Measurements from ENCODE around the gene GABBR1. TPM values are rescaled to one million over a fixed set of nuclear protein-coding genes. Genes with fewer than 3 reads are reported as not detected.

The GABBR1 gene
- total and polyA plus RNA-seq, 2 donors (not counting 1 experiment from before 2014, with no cell fraction given) = 198 to 241 TPM

DNA sequence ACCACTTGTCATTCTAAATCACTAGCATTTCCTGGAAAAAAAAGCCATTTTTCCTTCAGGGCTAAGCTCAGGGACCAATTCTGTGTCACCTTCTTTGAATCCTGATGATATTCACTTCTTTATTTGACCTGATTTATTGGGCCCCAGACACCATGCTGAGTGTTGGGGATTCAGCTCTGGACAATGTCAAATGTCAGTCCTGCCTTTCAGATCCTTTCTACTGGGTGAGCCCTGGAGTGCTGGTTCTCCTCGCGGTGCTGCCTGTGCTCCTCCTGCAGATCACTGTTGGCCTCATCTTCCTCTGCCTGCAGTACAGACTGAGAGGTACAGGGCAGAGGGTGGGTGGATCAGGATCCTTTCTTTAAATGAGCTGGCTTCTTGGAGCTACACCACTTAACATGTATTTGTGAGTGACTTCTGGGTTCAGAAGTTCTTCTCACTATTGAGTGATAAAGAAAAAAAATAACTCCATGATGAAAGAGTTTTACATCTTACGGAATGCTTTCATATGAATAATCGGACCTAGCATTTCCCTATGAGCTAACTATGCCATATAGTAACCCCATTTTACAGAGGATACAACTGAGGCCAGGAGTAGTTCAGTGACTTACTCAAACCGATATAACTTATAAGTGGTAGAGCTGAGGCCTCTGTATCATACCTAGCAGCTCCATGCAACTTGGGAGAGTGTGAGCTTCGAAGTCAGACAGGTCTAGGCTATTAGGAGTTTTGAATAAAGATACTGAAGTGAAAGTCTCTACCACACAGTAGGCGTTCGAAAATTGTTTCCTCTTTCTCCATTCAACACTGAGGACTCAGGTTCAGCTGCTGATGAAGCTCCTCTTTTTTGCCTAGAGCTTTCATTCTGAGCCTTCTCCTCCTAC is 33.2 kb upstream of the GABBR1 start:
- Mint-ChIP-seq H3K9me3 (ENCODE audit: insufficient read depth) (no peaks in the 10 kb centered on the region), H3K27ac (no peak overlapping the region), H3K27me3 (peaks cover 7% of the 10 kb centered on the region), H3K4me3 (no peak overlapping the region), H3K4me1 (no peaks in the 10 kb centered on the region)
- H3K4me3 ChIP-seq (ENCODE audit: control extremely low read depth in 1 of 5, extremely low read depth in 1 of 5, insufficient read depth in 1 of 5, low read depth in 2 of 5, low read length in 4 of 5) = no peak overlapping the region
- no peak overlapping the region for H3K27ac ChIP-seq (ENCODE audit: low read length in 2 of 2)
- intact Hi-C loops (cut with micrococcal nuclease) = no loop called here
- CTCF ChIA-PET = interaction anchor here (1.2 to 8.1 kb wide), 2 partner anchors 14 to 25 kb away, joined by 3 to 87 read pairs; no protein-coding TSS in a partner anchor
- WGBS (ENCODE audit: insufficient coverage) = 76% methylated on average over 4 of the region's 8 CpGs
- TF ChIP-seq, protein P1, sequence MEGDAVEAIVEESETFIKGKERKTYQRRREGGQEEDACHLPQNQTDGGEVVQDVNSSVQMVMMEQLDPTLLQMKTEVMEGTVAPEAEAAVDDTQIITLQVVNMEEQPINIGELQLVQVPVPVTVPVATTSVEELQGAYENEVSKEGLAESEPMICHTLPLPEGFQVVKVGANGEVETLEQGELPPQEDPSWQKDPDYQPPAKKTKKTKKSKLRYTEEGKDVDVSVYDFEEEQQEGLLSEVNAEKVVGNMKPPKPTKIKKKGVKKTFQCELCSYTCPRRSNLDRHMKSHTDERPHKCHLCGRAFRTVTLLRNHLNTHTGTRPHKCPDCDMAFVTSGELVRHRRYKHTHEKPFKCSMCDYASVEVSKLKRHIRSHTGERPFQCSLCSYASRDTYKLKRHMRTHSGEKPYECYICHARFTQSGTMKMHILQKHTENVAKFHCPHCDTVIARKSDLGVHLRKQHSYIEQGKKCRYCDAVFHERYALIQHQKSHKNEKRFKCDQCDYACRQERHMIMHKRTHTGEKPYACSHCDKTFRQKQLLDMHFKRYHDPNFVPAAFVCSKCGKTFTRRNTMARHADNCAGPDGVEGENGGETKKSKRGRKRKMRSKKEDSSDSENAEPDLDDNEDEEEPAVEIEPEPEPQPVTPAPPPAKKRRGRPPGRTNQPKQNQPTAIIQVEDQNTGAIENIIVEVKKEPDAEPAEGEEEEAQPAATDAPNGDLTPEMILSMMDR (IDR thresholded peaks at IDR 0.05) = no peak
- no peak for TF ChIP-seq EZH2 (IDR thresholded peaks at IDR 0.05; ENCODE audit: borderline replicate concordance, insufficient read depth, low read depth, low read length, poor library complexity, severe bottlenecking)
- no peaks in the 10 kb centered on the region for H4K20me1 ChIP-seq (ENCODE audit: control insufficient read depth, insufficient read depth, low read length, poor library complexity, severe bottlenecking)
- DNase-seq (no peak), ATAC-seq (ENCODE audit: low read depth) (no peak)
- no peaks in the 10 kb centered on the region for H3K4me1 ChIP-seq (ENCODE audit: control insufficient read depth in 2 of 2, insufficient read depth in 2 of 2, low read length in 2 of 2)
- no peaks in the 10 kb centered on the region for H3K79me2 ChIP-seq (ENCODE audit: control insufficient read depth, insufficient read depth, low read length)
- no peaks in the 10 kb centered on the region for H3K9me3 ChIP-seq (ENCODE audit: control extremely low read depth in 1 of 3, control insufficient read depth in 2 of 3, insufficient read depth in 1 of 3, low read length in 2 of 3)
- H3K9ac ChIP-seq (ENCODE audit: low read length) = no peak overlapping the region
- no peak overlapping the region for H2AFZ ChIP-seq (ENCODE audit: insufficient read depth, low read depth, low read length, poor library complexity, severe bottlenecking)
- POLR2A ChIA-PET = interaction anchor here (0.6 kb wide), 1 partner anchor 1907 kb away, joined by 8 read pairs; no protein-coding TSS in a partner anchor
- no peak overlapping the region for H3K4me2 ChIP-seq (replicated peaks; ENCODE audit: low read depth, low read length, poor library complexity, severe bottlenecking)
- H3K27me3 ChIP-seq (replicated peaks in 1 of 4; ENCODE audit: control extremely low read depth in 1 of 4, control insufficient read depth in 3 of 4, insufficient read depth in 4 of 4, low read length in 3 of 4) = peaks cover 0 to 23% (median 10%) of the 10 kb centered on the region in 4 experiments
- no peaks in the 10 kb centered on the region for H3K36me3 ChIP-seq (replicated peaks in 1 of 2; ENCODE audit: control extremely low read depth in 1 of 2, control insufficient read depth in 1 of 2, extremely low read depth in 1 of 2, insufficient read depth in 2 of 2, low read length in 1 of 2)
